ENCODE results near the gene ZNF777.
"Not testable (repeated sequence)": the region's sequence is repeated elsewhere in the genome, so short reads cannot be mapped to it uniquely, and the experiment has no call there.

Gene ZNF777

GRCh38 chr7:149450821-149451220 is 10.0 kb downstream of the ZNF777 start:
- no peak for DNase-seq (ENCODE audit: low read depth)

GRCh38 chr7:149449897-149450296 is 11.0 kb downstream of the ZNF777 start:
- no peak for DNase-seq (ENCODE audit: low read depth)

- DNase-seq (ENCODE audit: low read depth), result no peak
These were observed 11.9 kb downstream of the ZNF777 start for GRCh38 chr7:149448961-149449360.

- DNase-seq (ENCODE audit: low read depth), result not testable (repeated sequence)
These were observed 14.8 kb downstream of the ZNF777 start for GRCh38 chr7:149446026-149446425.

GRCh38 chr7:149444287-149444686 is 16.6 kb downstream of the ZNF777 start:
- DNase-seq (ENCODE audit: low read depth), result no peak

- no peak for DNase-seq (ENCODE audit: low read depth)
These were observed 17.3 kb downstream of the ZNF777 start for GRCh38 chr7:149443523-149443922.

GRCh38 chr7:149442924-149443323 is 17.9 kb downstream of the ZNF777 start:
- DNase-seq (ENCODE audit: low read depth), result no peak

- DNase-seq (ENCODE audit: low read depth), result no peak
These were observed 20.6 kb downstream of the ZNF777 start for GRCh38 chr7:149440222-149440621.

- no peak for DNase-seq (ENCODE audit: low read depth)
These were observed 24.5 kb downstream of the ZNF777 start for GRCh38 chr7:149436358-149436757.

GRCh38 chr7:149433124-149433523 is 27.7 kb downstream of the ZNF777 start:
- no peak for DNase-seq (ENCODE audit: low read depth)

- no peak for DNase-seq (ENCODE audit: low read depth)
These were observed 28.7 kb downstream of the ZNF777 start for GRCh38 chr7:149432121-149432691.

- no peak for DNase-seq (ENCODE audit: low read depth)
These were observed 29.3 kb downstream of the ZNF777 start for GRCh38 chr7:149431486-149432120.

GRCh38 chr7:149430192-149430591 is 30.7 kb downstream of the ZNF777 start:
- DNase-seq (ENCODE audit: low read depth), result no peak

- DNase-seq (ENCODE audit: low read depth), result no peak
These were observed 33.0 kb downstream of the ZNF777 start for GRCh38 chr7:149427893-149428292.

- no peak for DNase-seq (ENCODE audit: low read depth)
These were observed 33.7 kb downstream of the ZNF777 start for GRCh38 chr7:149427096-149427680.

- no peak for DNase-seq (ENCODE audit: low read depth)
These were observed 37.3 kb downstream of the ZNF777 start for GRCh38 chr7:149423449-149424110.

- DNase-seq (ENCODE audit: low read depth), result no peak
These were observed 38.0 kb downstream of the ZNF777 start for GRCh38 chr7:149422914-149423301.

- DNase-seq (ENCODE audit: low read depth), result no peak
These were observed 38.5 kb downstream of the ZNF777 start for GRCh38 chr7:149422162-149422913.

GRCh38 chr7:149420006-149420405 is 40.9 kb downstream of the ZNF777 start:
- DNase-seq (ENCODE audit: low read depth), result no peak

- no peak for DNase-seq (ENCODE audit: low read depth)
These were observed 45.3 kb downstream of the ZNF777 start for GRCh38 chr7:149415391-149416071.

- peak; percentile 31 for DNase-seq (ENCODE audit: low read depth)
These were observed 46.0 kb downstream of the ZNF777 start for GRCh38 chr7:149414745-149415390.
